ENCODE results near the gene KCTD19. TPM values are rescaled to one million over a fixed set of nuclear protein-coding genes. Genes with fewer than 3 reads are reported as not detected.
A peak's percentile ranks its signal among the peaks of the same experiment; 100 is the strongest.
"Not testable (repeated sequence)": the region's sequence is repeated elsewhere in the genome, so short reads cannot be mapped to it uniquely, and the experiment has no call there.

KCTD19 gene
- total RNA-seq: under 0.01 TPM

DNA sequence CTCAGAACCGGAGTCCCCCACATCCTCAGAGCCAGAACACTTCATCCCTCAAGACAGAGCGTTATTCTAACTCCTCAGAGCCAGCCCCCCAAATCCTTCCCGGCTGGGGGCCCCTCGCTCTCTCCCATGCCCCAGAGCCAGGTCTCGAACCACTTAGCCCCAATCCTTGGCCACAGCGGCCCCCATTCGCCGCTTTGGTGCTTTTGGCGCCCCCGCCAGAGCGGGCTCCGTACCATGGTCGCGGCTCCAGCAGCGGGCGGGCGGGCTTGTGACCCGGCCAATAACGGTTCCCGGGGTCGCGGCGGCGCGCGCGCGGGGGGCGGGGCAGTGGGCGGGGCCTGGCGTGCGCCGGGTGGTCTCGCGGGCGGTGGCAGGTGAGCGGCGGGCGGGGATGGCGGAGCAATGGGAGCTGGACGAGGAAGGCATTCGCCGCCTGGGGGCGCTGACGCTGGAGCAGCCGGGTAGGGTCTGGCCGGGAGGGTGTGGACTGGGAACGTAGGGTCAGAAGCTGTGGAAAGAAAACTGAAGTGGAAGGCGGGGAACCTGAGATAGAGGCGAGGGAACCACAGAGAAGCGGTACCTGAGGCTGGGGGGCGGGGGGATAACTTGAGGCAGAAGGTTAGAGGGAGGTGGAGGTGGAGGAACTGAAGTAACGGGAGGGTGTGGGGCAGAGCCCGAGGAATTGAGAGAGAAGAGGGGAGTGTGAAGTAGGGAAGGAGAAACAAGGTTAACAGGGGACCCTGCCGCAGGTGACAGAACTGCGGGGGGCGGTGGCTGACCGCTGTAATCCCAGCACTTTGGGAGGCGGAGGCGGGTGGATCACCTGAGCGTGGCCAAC, at the start of gene KCTD19, which contains the start of gene LRRC36:
Gene KCTD19 (minus strand): TSS at position 270 of the 838 bp plus-strand sequence. CDS start 34 bp downstream, at position 236.
Gene LRRC36 (plus strand): TSS at position 344 of the 838 bp plus-strand sequence. CDS start 48 bp downstream, at position 392.
- Histone ChIP-seq H3K4me1 (ENCODE audit: insufficient read depth, low read length) (peaks cover 33% of the 10 kb centered on the region), H3K27me3 (ENCODE audit: insufficient read depth, low read length) (peaks cover 3% of the 10 kb centered on the region), H3K9me3 (ENCODE audit: low read depth, low read length) (no peaks in the 10 kb centered on the region), H3K4me3 (ENCODE audit: low read length) (peak within 1 kb of the TSS; percentile 25)

DNA sequence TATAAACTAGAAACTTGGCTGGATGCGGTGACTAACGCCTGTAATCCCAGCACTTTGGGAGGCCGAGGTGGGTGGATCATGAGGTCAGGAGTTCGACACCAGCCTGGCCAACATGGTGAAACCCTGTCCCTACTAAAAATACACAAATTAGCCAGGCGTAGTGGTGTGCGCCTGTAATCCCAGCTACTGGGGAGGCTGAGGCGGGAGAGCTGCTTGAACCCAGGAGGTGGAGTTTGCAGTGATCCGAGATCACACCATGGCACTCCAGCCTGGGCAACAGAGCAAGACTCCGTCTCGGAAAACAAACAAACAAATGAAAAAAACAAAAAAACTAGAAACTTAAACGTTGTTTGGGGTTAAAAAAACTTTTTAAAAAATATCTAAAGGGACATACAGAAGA, 49.5 kb upstream of the KCTD19 start:
- not testable (repeated sequence) for H3K27me3 ChIP-seq (ENCODE audit: insufficient read depth, low read length); H3K4me1 ChIP-seq (ENCODE audit: insufficient read depth, low read length); H3K4me3 ChIP-seq (ENCODE audit: low read length); H3K9me3 ChIP-seq (ENCODE audit: low read depth, low read length)

DNA sequence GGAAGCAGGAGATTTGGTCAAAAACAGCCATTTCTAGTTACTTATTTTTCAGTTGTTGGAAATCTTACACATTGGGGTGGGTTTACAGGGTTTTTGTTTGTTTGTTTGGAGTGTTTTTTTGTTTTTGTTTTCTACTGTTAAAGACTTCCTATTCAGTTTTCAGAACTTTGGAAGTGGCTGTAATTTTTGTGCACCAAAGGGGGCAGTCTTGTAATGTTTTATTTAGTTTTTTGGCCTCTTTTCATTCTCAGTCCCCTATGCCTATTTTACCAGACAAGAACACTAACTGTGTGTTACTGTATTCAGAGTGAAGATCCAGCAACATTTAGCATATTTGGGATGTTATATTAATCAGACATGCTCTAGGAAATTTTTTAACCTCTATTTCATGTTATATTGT, 46.1 kb upstream of the KCTD19 start:
- no peaks in the 10 kb centered on the region for H3K9me3 ChIP-seq (ENCODE audit: low read depth, low read length)
- no peaks in the 10 kb centered on the region for H3K27me3 ChIP-seq (ENCODE audit: insufficient read depth, low read length)
- peaks cover 8% of the 10 kb centered on the region for H3K4me1 ChIP-seq (ENCODE audit: insufficient read depth, low read length)
- no peak overlapping the region for H3K4me3 ChIP-seq (ENCODE audit: low read length)

DNA sequence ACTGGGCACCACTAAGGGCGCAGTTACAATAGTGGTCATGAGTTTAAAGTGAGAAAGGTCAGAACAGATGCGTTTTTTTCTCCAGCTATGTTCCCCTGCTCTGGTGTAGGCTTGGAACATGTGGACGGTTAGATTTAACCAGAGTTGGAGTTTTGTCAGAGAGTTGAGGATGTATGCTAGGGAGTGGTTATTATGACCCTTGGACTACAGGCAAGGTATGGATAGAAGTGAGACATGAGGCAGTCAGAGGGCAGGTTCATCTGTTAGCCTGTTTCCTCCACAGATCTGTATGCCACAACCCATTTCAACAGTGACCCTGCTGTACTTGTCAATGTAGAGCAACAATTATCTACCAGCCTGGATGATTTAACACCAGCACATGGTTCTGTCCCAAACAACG, 44.1 kb upstream of the KCTD19 start:
- Histone ChIP-seq H3K4me3 (ENCODE audit: low read length) (no peak overlapping the region), H3K4me1 (ENCODE audit: insufficient read depth, low read length) (peaks cover 19% of the 10 kb centered on the region), H3K27me3 (ENCODE audit: insufficient read depth, low read length) (no peaks in the 10 kb centered on the region), H3K9me3 (ENCODE audit: low read depth, low read length) (no peaks in the 10 kb centered on the region)

DNA sequence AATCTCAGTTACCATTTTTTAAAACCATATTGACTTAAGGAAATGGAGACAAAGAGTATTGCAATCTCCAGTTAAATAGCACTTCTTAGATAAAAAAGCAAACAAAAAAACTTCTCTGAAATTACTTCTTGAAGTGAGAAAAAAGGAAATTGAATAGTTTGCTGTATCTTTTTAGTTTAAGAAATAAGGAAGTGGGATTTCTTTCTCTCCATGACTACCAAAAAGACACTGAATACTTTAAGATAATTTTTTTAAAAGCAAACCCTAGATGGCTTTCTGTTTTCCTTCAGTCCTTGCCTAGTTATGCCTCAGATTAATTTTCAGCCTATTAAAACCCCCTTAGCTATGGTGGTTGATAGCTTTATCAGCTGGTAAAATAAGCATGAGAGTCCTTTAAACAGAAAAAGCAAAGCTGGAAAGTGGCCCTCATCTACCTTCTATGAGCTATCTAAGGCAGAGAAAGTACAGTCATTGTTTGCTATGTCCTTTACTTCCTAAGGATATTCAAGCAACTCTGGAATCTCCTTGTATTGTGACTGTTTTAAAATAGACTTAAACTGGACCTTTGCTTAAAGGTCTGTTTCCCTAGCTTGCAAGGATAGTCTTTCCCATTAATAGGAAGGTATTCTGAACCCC, 38.2 kb upstream of the KCTD19 start:
- Histone ChIP-seq H3K9me3 (ENCODE audit: low read depth, low read length) (no peaks in the 10 kb centered on the region), H3K4me1 (ENCODE audit: insufficient read depth, low read length) (peaks cover 26% of the 10 kb centered on the region), H3K4me3 (ENCODE audit: low read length) (no peak overlapping the region), H3K27me3 (ENCODE audit: insufficient read depth, low read length) (no peaks in the 10 kb centered on the region)

DNA sequence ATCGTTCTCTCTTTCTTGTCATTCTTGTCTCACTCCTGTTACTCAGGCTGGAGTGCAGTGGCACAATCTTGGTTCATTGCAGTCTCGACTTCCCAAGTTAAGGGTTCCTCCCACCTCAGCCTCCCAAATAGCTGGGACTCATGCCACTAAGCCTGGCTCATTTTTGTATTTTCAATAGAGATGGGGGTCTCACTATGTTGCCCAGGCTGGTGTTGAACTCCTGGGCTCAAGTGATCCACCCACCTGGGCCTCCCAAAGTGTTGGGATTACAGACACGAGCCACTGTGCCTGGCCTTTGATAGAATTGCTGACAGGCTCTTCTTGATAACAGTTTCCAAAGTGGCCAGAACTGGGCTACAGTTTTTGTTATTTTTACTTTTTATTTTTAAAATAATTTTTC, 34.5 kb upstream of the KCTD19 start:
- Histone ChIP-seq H3K27me3 (ENCODE audit: insufficient read depth, low read length) (no peaks in the 10 kb centered on the region), H3K4me3 (ENCODE audit: low read length) (no peak overlapping the region), H3K9me3 (ENCODE audit: low read depth, low read length) (no peaks in the 10 kb centered on the region), H3K4me1 (ENCODE audit: insufficient read depth, low read length) (peaks cover 18% of the 10 kb centered on the region)

DNA sequence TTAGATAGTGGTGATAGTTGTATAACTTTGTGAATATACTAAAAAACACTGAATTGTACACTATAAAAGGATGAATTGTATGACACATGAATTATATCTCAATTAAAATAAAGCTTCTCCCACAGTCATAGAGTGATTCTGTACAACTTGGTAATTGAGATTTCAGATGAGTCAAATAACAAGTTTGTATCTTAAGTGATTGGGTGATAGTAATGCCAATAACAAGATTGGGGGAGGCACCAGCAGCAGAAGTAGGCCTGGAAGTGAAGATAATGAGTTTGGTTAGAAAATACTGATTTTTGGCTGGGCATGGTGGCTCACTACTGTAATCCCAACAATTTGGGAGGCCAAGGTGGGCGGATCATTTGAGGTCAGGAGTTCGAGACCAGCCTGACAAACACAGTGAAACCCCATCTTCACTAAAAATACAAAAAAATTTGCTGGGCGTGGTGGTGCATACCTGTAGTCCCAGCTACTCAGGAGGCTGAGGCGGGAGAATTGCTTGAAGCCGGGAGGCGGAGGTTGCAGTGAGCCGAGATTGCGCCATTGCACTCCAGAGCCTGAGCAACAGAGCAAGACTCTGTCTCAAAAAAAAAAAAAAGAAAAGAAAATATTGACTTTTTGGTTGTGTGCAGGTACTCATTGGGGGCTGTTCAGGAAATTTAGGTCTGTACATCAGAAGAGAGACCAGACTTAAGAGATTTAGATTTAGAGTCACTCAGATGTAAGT, 33.2 kb upstream of the KCTD19 start:
- not testable (repeated sequence) for H3K9me3 ChIP-seq (ENCODE audit: low read depth, low read length); H3K4me1 ChIP-seq (ENCODE audit: insufficient read depth, low read length); H3K4me3 ChIP-seq (ENCODE audit: low read length); H3K27me3 ChIP-seq (ENCODE audit: insufficient read depth, low read length)

DNA sequence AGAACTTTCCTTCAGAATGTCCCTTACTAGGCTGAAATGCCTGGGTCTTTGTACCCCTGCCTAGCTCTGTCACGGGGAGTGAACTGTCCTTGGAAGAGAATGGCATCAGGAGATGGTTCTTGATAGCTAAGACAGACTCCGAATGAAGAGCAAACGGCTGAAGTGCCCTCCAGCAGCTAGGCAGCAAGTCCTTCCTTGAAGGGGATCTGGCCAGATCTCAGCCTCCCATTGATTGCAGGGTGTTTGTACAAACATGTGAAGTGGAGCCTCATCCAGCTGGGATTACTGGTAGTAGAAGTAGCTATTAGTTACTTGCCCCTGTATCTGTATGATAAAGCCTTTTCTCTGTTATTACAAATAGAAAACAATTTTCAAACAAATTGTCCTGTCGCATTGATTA, 31.0 kb upstream of the KCTD19 start:
- Histone ChIP-seq H3K4me1 (ENCODE audit: insufficient read depth, low read length) (no peaks in the 10 kb centered on the region), H3K27me3 (ENCODE audit: insufficient read depth, low read length) (no peaks in the 10 kb centered on the region), H3K4me3 (ENCODE audit: low read length) (no peak overlapping the region), H3K9me3 (ENCODE audit: low read depth, low read length) (no peaks in the 10 kb centered on the region)

DNA sequence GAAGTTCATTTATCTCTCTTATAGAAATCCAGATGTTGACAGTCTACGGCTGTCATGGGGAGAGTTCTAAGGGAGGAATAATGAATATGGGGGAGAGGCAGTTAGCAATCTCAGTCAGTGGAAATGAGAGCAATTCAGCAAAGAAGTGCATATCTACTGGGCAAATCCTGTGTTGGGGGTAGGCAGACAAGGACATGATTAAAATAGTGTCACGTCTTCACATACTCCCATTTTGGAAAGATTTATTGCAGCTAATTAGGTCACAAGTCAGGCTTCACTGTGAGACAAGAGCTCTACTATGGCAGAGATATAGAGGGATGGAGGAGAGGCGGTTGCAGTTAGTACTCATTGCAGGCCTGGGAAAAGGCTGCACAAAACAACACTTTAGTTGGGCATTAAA, 29.9 kb upstream of the KCTD19 start:
- Histone ChIP-seq H3K27me3 (ENCODE audit: insufficient read depth, low read length) (no peaks in the 10 kb centered on the region), H3K9me3 (ENCODE audit: low read depth, low read length) (no peaks in the 10 kb centered on the region), H3K4me3 (ENCODE audit: low read length) (no peak overlapping the region), H3K4me1 (ENCODE audit: insufficient read depth, low read length) (no peaks in the 10 kb centered on the region)

DNA sequence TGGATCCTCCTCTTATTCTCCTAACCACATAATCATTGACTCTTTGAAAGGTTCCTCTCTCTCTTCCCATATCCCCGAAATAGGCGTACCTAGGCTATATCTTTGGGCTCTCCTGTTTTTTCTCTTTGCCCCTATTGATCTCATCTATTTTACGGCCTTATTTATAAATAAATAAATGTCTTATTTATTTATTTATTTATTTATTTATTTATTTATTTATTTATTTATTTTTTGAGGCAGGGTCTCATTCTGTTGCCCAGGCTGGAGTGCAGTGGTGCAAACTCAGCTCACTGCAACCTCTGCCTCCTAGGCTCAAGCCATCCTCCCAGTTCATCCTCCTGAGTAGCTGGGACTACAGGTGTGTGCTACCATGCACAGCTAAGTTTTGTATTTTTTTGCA, 25.9 kb upstream of the KCTD19 start:
- H3K27me3 ChIP-seq (ENCODE audit: insufficient read depth, low read length); H3K4me3 ChIP-seq (ENCODE audit: low read length); H3K9me3 ChIP-seq (ENCODE audit: low read depth, low read length); H3K4me1 ChIP-seq (ENCODE audit: insufficient read depth, low read length): not testable (repeated sequence)

DNA sequence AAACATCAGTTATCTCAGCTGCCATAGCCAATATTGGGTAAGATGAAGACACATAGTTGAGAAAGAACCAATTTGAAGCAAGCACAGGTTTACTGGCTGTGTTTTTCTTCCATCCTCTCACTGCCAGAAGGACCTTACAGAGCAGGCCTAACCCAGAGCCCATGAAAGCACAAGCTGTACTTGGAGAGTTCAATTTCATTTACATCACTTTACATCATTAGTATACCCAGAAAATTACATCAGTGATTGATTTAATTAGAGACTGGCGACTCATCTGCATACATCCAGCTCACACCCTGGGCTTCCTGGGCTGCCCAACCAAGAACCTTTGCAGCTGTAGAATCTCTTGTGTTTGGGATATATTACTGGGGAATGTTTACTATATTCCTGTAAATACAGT, 23.8 kb upstream of the KCTD19 start:
- Histone ChIP-seq H3K4me3 (ENCODE audit: low read length) (no peak overlapping the region), H3K9me3 (ENCODE audit: low read depth, low read length) (no peaks in the 10 kb centered on the region), H3K27me3 (ENCODE audit: insufficient read depth, low read length) (no peaks in the 10 kb centered on the region), H3K4me1 (ENCODE audit: insufficient read depth, low read length) (no peaks in the 10 kb centered on the region)

DNA sequence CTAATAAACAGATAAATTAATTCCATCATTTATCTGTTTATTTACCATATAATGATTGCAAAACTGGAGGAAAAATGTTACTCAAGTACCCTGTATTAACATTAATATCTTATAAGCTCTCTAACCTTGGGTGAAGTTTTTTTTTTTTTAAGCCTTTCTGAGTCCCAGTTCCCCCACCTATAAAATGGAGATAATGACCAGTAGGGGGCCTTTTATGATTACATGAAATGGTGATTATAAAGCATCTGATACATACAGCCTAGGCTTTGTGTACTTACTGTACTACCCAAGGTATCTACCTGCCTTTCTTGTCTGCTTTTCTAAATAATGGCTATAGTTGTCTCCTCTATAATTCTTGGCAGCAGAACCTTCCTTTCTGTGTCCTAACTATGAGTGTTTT, 22.6 kb upstream of the KCTD19 start:
- no peaks in the 10 kb centered on the region for H3K27me3 ChIP-seq (ENCODE audit: insufficient read depth, low read length)
- H3K4me3 ChIP-seq (ENCODE audit: low read length): no peak overlapping the region
- no peaks in the 10 kb centered on the region for H3K9me3 ChIP-seq (ENCODE audit: low read depth, low read length)
- H3K4me1 ChIP-seq (ENCODE audit: insufficient read depth, low read length): no peaks in the 10 kb centered on the region

DNA sequence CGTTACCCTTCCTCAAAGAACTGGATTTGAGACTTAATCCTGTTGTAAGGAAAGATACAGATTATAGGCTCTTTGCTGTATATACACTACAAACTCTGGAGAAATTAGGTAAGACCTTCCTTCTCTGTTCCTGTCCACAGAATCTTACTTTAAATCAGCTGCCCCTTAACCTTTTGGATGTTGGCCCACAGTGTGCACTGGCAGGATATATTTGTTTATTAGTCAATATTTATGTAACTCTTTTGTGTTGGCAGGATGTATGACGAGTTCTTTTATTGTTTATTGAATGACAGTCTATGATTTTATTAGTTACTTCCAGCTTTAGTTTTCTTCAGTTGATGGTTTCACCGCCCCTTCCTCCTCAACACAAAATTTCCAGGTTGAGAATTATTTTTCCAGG, 19.8 kb upstream of the KCTD19 start:
- no peaks in the 10 kb centered on the region for H3K27me3 ChIP-seq (ENCODE audit: insufficient read depth, low read length)
- H3K4me1 ChIP-seq (ENCODE audit: insufficient read depth, low read length): no peaks in the 10 kb centered on the region
- no peak overlapping the region for H3K4me3 ChIP-seq (ENCODE audit: low read length)
- no peaks in the 10 kb centered on the region for H3K9me3 ChIP-seq (ENCODE audit: low read depth, low read length)

DNA sequence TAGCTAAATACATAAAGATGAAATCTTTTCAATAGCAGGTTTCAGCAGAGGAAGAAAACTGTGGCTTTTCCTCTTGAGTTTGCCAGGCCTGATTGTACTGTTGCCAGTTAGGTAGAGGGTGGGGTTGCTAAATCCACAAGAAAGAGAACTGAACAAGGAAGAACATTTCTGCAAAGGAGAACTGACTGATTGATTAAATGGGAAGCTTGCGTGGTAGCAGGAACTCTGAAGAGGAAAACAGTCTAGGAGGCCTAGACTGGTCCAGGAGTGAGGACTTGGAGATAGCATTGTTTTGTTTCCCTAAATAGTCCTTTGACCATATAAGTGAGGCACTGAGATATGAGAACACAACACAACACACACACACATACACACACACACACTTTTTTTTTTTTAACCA, 18.9 kb upstream of the KCTD19 start:
- Histone ChIP-seq H3K27me3 (ENCODE audit: insufficient read depth, low read length) (no peaks in the 10 kb centered on the region), H3K4me1 (ENCODE audit: insufficient read depth, low read length) (no peaks in the 10 kb centered on the region), H3K9me3 (ENCODE audit: low read depth, low read length) (no peaks in the 10 kb centered on the region), H3K4me3 (ENCODE audit: low read length) (no peak overlapping the region)

DNA sequence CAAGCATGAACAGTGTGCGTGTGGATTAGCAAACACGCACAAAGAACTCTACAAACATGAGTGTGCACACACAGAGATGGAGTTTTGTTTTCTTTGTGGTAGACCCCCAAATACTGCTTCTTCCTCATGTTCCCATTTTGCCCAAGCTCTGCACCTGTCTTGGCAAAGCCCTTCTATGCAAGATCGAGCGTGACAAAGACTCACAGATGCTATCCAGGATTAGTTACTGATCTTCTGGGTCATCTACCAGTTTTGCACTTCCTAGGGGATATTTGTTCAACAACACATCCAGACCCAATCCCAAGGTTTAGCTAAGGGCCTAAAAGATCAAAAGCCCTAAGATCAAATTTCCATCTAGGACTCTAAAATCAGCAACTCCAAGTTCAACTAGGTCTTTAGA, 16.1 kb upstream of the KCTD19 start:
- Histone ChIP-seq H3K9me3 (ENCODE audit: low read depth, low read length) (no peaks in the 10 kb centered on the region), H3K4me3 (ENCODE audit: low read length) (no peak overlapping the region), H3K27me3 (ENCODE audit: insufficient read depth, low read length) (no peaks in the 10 kb centered on the region), H3K4me1 (ENCODE audit: insufficient read depth, low read length) (no peaks in the 10 kb centered on the region)

Measured in mononuclear cell (primary cell).